Mesothelial cell of epicardium (in vitro differentiated cells): ENCODE measurements around the gene SMPD3. TPM values are rescaled to one million over a fixed set of nuclear protein-coding genes. Genes with fewer than 3 reads are reported as not detected.

Experiments used
- DNase-seq, 2 experiments: peaks; one replicate each; pipeline ENCODE4 v3.0.0; 2021; ENCODE audit warnings: low spot score in 2 of 2; ENCODE audit not compliant: unreplicated experiment in 2 of 2
- H3K27ac Mint-ChIP-seq: 2 replicates; pipeline ENCODE4 v1.8.0; 2021; ENCODE audit warnings: mixed read lengths
- H3K27me3 Mint-ChIP-seq: 2 replicates; pipeline ENCODE4 v1.8.0; 2021; ENCODE audit warnings: low read depth, mixed read lengths
- H3K36me3 Mint-ChIP-seq: 2 replicates; pipeline ENCODE4 v1.8.0; 2021; ENCODE audit warnings: mixed read lengths
- H3K4me1 Mint-ChIP-seq: 2 replicates; pipeline ENCODE4 v1.8.0; 2021; ENCODE audit warnings: mixed read lengths
- H3K4me3 Mint-ChIP-seq: 2 replicates; pipeline ENCODE4 v1.8.0; 2021; ENCODE audit warnings: mild to moderate bottlenecking, moderate library complexity, mixed read lengths
- H3K9me3 Mint-ChIP-seq: 2 replicates; pipeline ENCODE4 v1.8.0; 2021; ENCODE audit warnings: mixed read lengths
- total RNA-seq: library from RNA; stranded (reverse); gene quantifications from 3 replicates; pipeline ENCODE4 v1.2.1, GENCODE V29; 2021
- TF ChIP-seq, protein P1 (sequence below): fragments of 200-600 bp; sonication (generic); IDR thresholded peaks from one replicate; pipeline ENCODE4 v1.5.0; 2021; ENCODE audit warnings: antibody characterized with exemption; ENCODE audit not compliant: unreplicated experiment

SMPD3 gene
- total RNA-seq, 1 donor from 2014 or later = 0.20 TPM

GRCh38 chr16:68351463-68351862, 96.8 kb downstream of the SMPD3 start:
- H3K36me3 Mint-ChIP-seq = peaks cover 44% of the 10 kb centered on the region
- H3K4me1 Mint-ChIP-seq = no peaks in the 10 kb centered on the region
- H3K27me3 Mint-ChIP-seq = no peaks in the 10 kb centered on the region
- H3K27ac Mint-ChIP-seq = no peak overlapping the region
- TF ChIP-seq, protein P1, sequence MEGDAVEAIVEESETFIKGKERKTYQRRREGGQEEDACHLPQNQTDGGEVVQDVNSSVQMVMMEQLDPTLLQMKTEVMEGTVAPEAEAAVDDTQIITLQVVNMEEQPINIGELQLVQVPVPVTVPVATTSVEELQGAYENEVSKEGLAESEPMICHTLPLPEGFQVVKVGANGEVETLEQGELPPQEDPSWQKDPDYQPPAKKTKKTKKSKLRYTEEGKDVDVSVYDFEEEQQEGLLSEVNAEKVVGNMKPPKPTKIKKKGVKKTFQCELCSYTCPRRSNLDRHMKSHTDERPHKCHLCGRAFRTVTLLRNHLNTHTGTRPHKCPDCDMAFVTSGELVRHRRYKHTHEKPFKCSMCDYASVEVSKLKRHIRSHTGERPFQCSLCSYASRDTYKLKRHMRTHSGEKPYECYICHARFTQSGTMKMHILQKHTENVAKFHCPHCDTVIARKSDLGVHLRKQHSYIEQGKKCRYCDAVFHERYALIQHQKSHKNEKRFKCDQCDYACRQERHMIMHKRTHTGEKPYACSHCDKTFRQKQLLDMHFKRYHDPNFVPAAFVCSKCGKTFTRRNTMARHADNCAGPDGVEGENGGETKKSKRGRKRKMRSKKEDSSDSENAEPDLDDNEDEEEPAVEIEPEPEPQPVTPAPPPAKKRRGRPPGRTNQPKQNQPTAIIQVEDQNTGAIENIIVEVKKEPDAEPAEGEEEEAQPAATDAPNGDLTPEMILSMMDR = no peak
- H3K9me3 Mint-ChIP-seq = no peaks in the 10 kb centered on the region
- no peak for DNase-seq
- H3K4me3 Mint-ChIP-seq = no peak overlapping the region

GRCh38 chr16:68350813-68351350, 97.4 kb downstream of the SMPD3 start:
- Mint-ChIP-seq H3K4me1 (no peaks in the 10 kb centered on the region), H3K27me3 (no peaks in the 10 kb centered on the region), H3K27ac (no peak overlapping the region), H3K9me3 (no peaks in the 10 kb centered on the region), H3K36me3 (peaks cover 45% of the 10 kb centered on the region), H3K4me3 (no peak overlapping the region)
- TF ChIP-seq, protein P1 = no peak
- DNase-seq = no peak

DNA sequence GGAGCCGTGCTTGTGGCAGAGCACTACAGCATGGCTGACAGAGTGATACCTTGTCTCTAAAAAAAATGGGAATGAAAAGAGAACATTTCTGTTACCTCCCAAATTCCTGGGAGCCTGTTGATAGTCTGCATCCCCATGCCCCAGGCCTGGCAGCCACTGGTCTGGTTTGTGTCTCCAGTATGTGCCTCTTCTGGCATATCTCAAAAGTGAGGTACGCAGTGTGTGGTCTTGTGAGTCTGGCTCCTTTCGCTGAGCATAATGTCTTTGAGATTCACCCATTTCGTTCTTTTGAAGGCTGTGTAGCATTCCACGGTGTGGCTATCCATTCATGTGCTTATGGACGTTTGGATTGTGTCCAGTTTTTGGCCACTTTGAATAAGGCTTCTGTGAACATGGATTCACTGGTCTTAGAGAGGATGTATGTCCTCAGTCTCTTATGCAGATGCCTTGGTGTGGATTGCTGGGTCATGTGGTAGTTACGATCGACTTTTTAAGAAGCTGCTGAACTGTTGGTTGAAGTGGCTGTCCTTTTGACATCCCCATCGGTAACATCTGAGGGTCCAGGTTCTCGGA, 98.4 kb downstream of the SMPD3 start:
- no peaks in the 10 kb centered on the region for H3K9me3 Mint-ChIP-seq
- no peak overlapping the region for H3K27ac Mint-ChIP-seq
- H3K27me3 Mint-ChIP-seq = no peaks in the 10 kb centered on the region
- H3K36me3 Mint-ChIP-seq = peaks cover 40% of the 10 kb centered on the region
- H3K4me3 Mint-ChIP-seq = no peak overlapping the region
- no peaks in the 10 kb centered on the region for H3K4me1 Mint-ChIP-seq
- no peak for DNase-seq
- TF ChIP-seq, protein P1 = no peak

DNA sequence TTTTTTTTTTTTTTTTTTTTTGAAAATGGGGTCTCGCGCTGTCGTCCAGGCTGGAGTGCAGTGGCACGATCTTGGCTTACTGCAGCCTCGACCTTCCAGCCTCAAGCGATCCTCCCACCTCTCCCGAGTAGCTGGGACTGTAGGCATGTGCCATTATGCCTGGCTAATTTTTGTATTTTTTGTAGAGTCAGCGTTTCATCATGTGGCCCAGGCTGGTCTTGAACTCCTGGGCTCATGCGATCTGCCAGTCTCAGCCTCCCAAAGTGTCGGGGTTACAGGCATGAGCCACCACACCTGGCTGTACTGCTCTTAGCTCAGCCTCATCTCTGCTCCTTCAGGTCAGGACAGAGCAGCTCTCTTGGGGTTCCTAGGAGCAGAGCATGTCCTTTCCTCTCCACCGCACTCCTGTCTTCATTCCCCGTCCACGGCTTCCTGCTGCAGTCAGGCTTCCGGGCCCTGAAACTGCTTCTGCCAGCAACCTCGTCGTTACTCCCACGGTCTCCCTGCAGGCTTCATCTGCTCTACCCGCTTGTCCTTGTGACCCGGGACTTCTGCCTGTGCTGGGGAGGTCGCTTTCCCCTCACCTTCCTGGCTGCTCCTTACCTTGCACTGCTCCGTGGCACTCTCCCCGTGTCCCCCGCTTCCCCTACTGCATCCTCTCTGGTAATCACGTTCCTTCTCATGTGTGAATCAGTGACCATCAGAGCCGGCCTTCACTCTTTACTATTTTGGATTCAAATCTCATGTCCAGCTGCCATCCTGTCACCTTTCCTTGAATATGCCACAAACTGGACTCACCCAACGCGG, 99.5 kb downstream of the SMPD3 start:
- Mint-ChIP-seq H3K36me3 (peaks cover 36% of the 10 kb centered on the region), H3K4me3 (no peak overlapping the region), H3K9me3 (no peaks in the 10 kb centered on the region), H3K27me3 (no peaks in the 10 kb centered on the region), H3K4me1 (no peaks in the 10 kb centered on the region), H3K27ac (no peak overlapping the region)
- DNase-seq = no peak
- TF ChIP-seq, protein P1 = no peak

- H3K36me3 Mint-ChIP-seq = peaks cover 37% of the 10 kb centered on the region
- no peaks in the 10 kb centered on the region for H3K4me1 Mint-ChIP-seq
- H3K4me3 Mint-ChIP-seq = no peak overlapping the region
- DNase-seq = no peak
- no peak overlapping the region for H3K27ac Mint-ChIP-seq
- TF ChIP-seq, protein P1 = no peak
- no peaks in the 10 kb centered on the region for H3K9me3 Mint-ChIP-seq
- H3K27me3 Mint-ChIP-seq = no peaks in the 10 kb centered on the region
Observed at GRCh38 chr16:68347605-68348004, 100.7 kb downstream of the SMPD3 start.
